HAP-1 (cell line): ENCODE results near the gene SH2D5.

Experiments used
- DNase-seq, 2 experiments: peaks; one replicate each; pipeline ENCODE4 v3.0.0-alpha.2; 2016 to 2020; ENCODE audit warnings: low spot score in 2 of 2
- H3K27me3 ChIP-seq: fragments of 250-450 bp; sonication (Bioruptor Pico); 2 replicates; pipeline ENCODE4 v1.5.1; 2020; ENCODE audit warnings: low read depth, mild to moderate bottlenecking, moderate library complexity
- H3K36me3 ChIP-seq: fragments of 250-450 bp; sonication (Bioruptor Pico); replicated peaks from 2 replicates; pipeline ENCODE4 v1.5.1; 2020; ENCODE audit warnings: mild to moderate bottlenecking
- H3K4me1 ChIP-seq: fragments of 250-450 bp; sonication (Bioruptor Pico); 2 replicates; pipeline ENCODE4 v1.5.1; 2020; ENCODE audit warnings: mild to moderate bottlenecking
- H3K4me3 ChIP-seq: fragments of 250-450 bp; sonication (Bioruptor Pico); 2 replicates; pipeline ENCODE4 v1.5.1; 2020; ENCODE audit warnings: mild to moderate bottlenecking, moderate library complexity
- H3K9me3 ChIP-seq: fragments of 250-450 bp; sonication (Bioruptor Pico); 2 replicates; pipeline ENCODE4 v1.5.1; 2020; ENCODE audit warnings: mild to moderate bottlenecking, moderate library complexity
- in situ Hi-C: fragments of 300-500 bp; cut with MboI; formaldehyde crosslinking; loops from 3 replicates; pipeline ENCODE4 v1.14.3; 2020; ENCODE audit warnings: low sequenced_read_pairs, inconsistent platforms, mixed read lengths

Gene SH2D5

DNA sequence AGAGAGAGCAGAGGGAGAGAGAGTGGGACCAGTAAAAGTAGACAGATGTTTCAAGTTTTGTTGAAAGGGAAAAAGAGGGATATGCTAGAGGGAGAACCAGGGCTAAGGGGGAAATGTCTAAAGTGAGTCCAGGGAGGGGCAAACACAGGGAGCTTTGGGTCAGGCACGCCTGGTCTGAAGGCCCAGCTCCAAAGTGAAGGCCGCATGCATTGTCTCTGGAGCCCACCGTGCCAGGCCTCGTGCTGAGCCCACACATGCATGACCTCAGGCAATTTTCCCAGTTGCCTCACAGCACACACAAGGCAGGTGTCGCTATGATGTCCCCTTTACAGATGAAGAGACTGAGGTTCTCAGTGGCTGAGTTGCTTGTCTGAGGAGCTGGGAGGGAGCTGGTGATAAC, 30.7 kb downstream of the SH2D5 start:
- Histone ChIP-seq H3K4me1 (peaks cover 15% of the 10 kb centered on the region), H3K36me3 (no peaks in the 10 kb centered on the region), H3K9me3 (no peaks in the 10 kb centered on the region), H3K4me3 (no peak overlapping the region), H3K27me3 (no peaks in the 10 kb centered on the region)
- in situ Hi-C loops = loop anchor here (5.0 kb wide), 1 partner anchor 480 kb away; no protein-coding TSS in a partner anchor
- no peak for DNase-seq

DNA sequence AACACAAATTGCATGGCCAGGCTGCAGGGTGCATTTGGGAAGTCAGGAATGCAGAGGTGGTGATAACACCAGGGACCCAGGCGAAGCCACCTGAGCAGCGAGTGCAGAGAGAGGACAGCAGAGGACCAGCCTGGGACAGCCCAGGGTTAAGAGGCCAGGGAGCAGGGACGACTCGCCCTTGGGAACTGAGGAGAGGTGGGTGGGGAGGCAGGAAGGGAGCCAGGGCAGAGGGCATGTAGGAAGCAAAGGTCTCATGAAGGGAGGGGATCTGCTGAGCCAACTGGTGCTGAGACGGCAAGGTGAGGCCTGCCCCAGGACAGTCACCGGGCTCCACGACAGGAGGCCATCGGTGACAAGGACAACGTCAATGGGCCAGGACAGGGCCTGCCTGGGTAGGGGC, 31.1 kb downstream of the SH2D5 start:
- Histone ChIP-seq H3K27me3 (no peaks in the 10 kb centered on the region), H3K9me3 (no peaks in the 10 kb centered on the region)

DNA sequence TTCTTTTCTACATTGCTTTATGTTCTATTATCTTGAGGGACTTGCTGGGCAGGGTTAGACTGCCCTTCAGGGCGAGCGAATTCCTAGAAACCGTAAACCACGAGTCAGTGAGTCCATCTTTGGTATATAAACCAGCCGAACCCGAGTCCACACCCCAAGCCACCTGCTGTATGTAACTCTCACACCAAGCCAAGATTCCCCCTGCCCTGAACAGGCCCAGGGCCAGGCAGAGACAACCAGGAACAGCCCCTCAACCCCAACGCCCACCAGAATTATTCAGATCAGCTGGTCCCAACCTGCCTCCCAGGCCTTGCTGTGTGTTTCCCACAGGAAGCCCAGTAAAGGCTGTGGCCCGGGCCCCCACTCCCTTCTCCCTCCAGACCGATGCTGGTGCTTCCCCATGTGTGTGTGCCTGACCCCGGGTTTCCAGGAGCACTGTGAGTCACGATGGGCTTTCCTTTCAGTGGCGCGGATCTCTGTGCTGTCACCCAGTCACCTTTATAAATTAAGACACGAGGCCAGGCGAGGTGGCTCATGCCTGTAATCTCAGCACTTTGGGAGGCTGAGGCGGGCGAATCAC, 31.8 kb downstream of the SH2D5 start:
- DNase-seq = no peak
- Histone ChIP-seq H3K27me3 (no peaks in the 10 kb centered on the region), H3K4me1 (peaks cover 20% of the 10 kb centered on the region), H3K9me3 (no peaks in the 10 kb centered on the region), H3K4me3 (no peak overlapping the region), H3K36me3 (no peaks in the 10 kb centered on the region)
- in situ Hi-C loops = loop anchor here (5.0 kb wide), 1 partner anchor 482 kb away; no protein-coding TSS in a partner anchor

More for the DNA sequence above, 31.1 kb downstream of the SH2D5 start:
- no peak overlapping the region for H3K4me3 ChIP-seq
- no peaks in the 10 kb centered on the region for H3K36me3 ChIP-seq
- in situ Hi-C loops = loop anchor here (5.0 kb wide), 1 partner anchor 481 kb away; no protein-coding TSS in a partner anchor
- DNase-seq = no peak
- peaks cover 15% of the 10 kb centered on the region for H3K4me1 ChIP-seq

DNA sequence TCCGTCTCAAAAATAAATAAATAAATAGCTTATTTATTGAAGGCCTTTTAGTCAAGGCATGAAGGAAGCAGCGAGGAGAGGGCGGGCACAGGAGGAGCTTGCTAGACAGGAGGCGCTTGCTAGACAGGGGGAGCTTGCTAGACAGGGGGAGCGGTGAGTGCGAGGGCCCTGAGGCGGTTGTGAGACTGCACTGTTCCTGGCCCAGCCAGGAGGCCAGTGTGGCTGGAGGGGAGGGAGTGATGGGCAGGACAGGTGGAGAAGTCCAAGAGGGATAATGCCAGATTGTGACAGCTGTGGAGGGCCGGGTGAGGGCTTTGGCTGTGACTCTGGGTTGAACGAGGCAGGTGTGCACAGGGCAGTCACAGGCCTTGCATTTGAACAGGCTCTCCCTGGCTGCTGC, 32.9 kb downstream of the SH2D5 start:
- Histone ChIP-seq H3K27me3 (no peaks in the 10 kb centered on the region), H3K4me3 (no peak overlapping the region), H3K9me3 (no peaks in the 10 kb centered on the region), H3K36me3 (no peaks in the 10 kb centered on the region), H3K4me1 (peaks cover 20% of the 10 kb centered on the region)
- DNase-seq = no peak
- in situ Hi-C loops = no loop called here

DNA sequence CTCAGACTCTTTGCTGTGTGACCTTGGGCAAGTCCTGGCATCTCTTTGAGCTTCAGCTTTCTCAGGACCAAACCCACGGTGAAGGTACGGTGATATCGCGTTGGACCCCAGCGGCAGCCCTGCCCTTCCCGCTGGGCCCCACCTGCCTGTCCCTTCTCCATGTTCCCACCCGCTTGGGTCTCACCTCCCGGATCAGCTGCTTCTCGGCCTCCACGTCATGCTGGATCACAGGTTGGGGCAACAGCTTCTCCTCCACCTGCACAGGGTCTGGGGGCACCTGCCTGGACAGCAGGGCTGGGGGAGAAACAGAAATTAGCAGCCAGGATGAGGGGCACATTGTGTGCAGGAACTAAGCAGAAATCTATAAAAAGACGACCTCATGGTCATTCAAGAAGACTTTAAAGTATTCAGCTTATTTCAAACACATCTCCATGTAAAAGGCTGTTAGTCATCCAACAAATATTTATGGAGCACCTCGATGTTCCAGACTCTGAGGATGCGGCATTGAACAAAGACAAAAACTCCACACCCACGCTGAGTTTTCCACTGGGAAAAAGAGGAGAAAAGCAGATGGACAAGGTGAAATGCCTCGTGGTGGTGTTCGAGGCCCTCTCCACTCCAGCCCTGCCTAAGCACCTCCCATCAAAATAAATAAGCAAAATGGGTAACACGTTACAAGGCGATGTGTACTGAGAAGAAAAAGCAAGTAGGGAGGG, 34.1 kb downstream of the SH2D5 start:
- no peaks in the 10 kb centered on the region for H3K36me3 ChIP-seq
- DNase-seq = no peak
- H3K27me3 ChIP-seq = no peaks in the 10 kb centered on the region
- H3K4me1 ChIP-seq = peaks cover 20% of the 10 kb centered on the region
- H3K4me3 ChIP-seq = no peak overlapping the region
- H3K9me3 ChIP-seq = no peaks in the 10 kb centered on the region
- in situ Hi-C loops = no loop called here

DNA sequence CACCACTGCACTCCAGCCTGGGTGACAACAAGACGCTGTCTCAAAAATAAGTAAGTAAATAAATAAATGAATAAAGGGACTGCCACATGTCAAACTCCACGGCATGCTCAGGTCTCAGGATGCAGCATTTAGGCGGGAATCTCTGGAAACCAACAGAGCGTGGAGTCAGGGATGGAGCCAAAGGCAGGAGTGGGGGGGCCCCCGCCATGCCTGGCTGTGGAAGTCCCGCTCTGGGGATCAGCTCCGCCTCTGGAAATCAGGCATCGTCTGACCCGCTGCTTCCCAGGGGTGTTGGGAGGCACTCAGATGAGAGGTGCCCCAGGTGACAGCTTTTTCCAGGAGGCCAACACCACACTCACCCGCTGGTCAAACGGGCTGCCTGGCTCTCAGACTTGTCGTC, 34.9 kb downstream of the SH2D5 start:
- no peaks in the 10 kb centered on the region for H3K27me3 ChIP-seq
- in situ Hi-C loops = no loop called here
- no peak overlapping the region for H3K4me3 ChIP-seq
- H3K9me3 ChIP-seq = no peaks in the 10 kb centered on the region
- peaks cover 20% of the 10 kb centered on the region for H3K4me1 ChIP-seq
- no peaks in the 10 kb centered on the region for H3K36me3 ChIP-seq
- no peak for DNase-seq

DNA sequence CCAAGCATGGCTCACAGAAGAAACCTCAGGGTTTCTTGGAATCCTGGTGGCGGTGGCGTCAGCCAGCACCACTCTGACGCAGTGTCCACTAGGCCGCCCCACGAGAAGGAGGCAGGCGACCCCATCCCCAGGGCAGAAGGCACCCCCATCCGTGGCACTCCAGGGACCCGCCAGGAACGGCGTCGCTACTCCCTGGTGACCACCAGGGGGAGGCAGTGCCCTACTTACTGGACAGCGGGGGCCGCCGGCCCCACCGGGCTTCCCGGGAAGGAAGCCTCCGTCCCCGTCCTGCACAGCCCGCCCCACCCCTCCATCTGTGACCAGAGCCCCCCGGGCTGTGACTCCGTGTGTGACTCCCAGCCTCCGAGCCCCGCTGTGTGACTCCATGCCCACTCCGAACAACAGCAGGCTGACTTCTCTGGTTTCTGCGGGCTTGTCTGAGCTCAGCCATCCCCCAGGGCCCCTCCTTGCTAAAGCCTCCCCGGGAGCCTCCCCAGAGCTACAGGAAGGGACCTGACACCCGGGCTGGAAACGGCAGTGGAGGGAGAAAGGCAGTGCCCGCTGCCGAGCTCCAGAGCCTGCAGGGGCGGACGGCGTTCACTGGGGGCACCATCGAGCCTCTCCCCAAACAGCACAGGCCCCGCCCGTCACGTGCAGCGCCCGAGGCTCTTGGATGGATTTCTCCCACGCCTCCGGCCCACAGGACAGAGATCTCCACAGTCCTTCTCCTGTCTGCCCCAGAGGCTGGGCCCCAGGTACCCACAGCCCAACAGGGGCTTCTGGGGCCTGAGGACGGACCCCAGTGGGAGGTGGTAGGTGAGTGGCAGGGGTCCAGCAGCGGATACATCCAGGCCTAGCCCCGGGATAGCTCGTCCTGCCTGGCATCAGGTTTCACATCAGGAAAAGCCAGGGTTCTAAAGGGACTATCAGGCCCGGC, 35.8 kb downstream of the SH2D5 start:
- peaks cover 20% of the 10 kb centered on the region for H3K4me1 ChIP-seq
- H3K27me3 ChIP-seq = no peaks in the 10 kb centered on the region
- DNase-seq = peak; percentile 87 to 96
- H3K4me3 ChIP-seq = peak overlapping the region; percentile 49
- H3K9me3 ChIP-seq = no peaks in the 10 kb centered on the region
- no peaks in the 10 kb centered on the region for H3K36me3 ChIP-seq
- in situ Hi-C loops = no loop called here

DNA sequence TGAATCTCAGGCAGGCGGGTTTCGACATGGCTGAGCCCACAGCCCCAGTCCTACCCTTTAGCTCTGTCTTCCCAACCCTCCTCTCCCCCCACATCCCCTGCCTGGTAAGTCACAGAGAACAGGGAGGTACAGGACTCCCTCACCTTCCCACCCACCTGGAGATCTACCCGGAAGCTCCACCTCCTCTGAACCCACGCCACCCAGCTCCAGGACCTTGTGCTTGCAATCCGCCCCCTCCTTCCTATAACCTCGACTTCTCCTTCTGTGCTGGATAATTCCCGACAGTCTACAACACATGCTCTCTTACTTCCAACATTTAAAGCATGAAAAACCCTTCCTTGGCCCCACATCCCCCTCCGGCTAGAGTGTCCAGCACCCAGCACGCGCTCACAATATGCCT, 37.0 kb downstream of the SH2D5 start:
- no peaks in the 10 kb centered on the region for H3K27me3 ChIP-seq
- in situ Hi-C loops = no loop called here
- H3K9me3 ChIP-seq = no peaks in the 10 kb centered on the region
- H3K4me3 ChIP-seq = peak overlapping the region; percentile 49; the same call in 1 of the 2 replicates
- H3K36me3 ChIP-seq = no peaks in the 10 kb centered on the region
- peaks cover 20% of the 10 kb centered on the region for H3K4me1 ChIP-seq
- no peak for DNase-seq

DNA sequence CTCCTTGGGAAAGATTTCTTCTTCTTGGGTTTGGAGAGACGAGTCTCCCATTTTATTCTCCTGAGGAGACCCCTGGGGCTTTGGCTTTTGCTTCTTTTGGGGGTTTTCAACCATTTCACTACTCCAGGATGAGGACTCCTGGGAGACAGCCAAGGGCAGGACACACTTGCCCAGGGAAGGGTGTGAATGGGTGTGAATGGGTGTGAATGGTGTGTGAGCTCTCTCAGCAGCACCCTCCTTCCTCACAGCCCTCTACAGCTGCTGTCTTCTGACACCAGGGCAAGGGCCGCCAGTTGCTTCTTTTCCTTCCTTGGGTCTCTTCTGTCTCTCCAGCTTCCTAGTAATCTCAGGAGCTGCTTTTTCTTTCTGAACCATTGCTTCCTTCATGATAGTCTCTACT, 38.9 kb downstream of the SH2D5 start:
- in situ Hi-C loops = no loop called here
- H3K9me3 ChIP-seq = no peaks in the 10 kb centered on the region
- no peaks in the 10 kb centered on the region for H3K27me3 ChIP-seq
- no peak for DNase-seq
- H3K4me3 ChIP-seq = no peak overlapping the region
- no peaks in the 10 kb centered on the region for H3K36me3 ChIP-seq
- peaks cover 19% of the 10 kb centered on the region for H3K4me1 ChIP-seq

DNA sequence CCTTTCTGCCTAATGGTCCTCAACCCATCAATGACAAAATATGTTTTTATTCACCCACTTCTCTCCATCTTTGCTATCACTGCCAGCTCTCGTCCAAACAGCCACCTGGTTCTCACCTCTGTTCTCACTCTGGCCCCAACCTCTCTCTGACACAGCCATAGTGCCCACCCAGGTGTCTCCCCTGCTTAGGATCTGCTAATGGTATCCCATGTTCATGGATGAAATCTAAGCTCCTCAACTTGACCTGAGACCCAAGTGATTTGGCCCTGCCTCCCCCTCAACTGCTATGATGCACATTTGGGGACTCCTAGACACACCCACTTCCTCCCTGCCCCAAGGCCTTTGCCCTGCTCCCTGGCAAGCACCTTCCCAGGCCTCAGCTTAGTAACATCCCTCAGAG, 40.6 kb downstream of the SH2D5 start:
- in situ Hi-C loops = no loop called here
- H3K4me1 ChIP-seq = peaks cover 5% of the 10 kb centered on the region

DNA sequence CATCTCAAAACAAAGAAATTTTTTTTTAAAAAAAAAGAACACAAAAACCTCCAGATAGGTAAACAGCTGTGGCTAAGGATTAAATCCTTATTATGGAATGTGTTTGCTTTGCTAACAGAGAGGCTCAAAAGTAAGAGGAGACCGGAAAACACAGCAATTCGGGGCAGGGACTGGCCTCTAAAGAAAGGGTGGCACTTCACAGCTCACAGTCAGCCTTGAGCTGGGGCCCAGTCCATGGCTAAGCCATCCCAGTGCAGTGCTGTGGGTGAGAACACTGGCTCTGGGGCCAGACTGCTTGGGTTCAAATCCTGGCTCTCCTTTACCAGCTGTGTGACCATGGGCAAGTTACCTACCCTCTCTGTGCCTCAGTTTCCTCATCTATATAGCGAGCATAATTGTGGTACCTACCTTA, 42.9 kb downstream of the SH2D5 start:
- no peaks in the 10 kb centered on the region for H3K9me3 ChIP-seq
- no peaks in the 10 kb centered on the region for H3K36me3 ChIP-seq
- no peak for DNase-seq
- no peaks in the 10 kb centered on the region for H3K27me3 ChIP-seq
- in situ Hi-C loops = no loop called here
- no peak overlapping the region for H3K4me3 ChIP-seq
- no peaks in the 10 kb centered on the region for H3K4me1 ChIP-seq

More for the DNA sequence above, 40.6 kb downstream of the SH2D5 start:
- Histone ChIP-seq H3K36me3 (no peaks in the 10 kb centered on the region), H3K9me3 (no peaks in the 10 kb centered on the region), H3K27me3 (no peaks in the 10 kb centered on the region), H3K4me3 (no peak overlapping the region)
- DNase-seq = no peak

DNA sequence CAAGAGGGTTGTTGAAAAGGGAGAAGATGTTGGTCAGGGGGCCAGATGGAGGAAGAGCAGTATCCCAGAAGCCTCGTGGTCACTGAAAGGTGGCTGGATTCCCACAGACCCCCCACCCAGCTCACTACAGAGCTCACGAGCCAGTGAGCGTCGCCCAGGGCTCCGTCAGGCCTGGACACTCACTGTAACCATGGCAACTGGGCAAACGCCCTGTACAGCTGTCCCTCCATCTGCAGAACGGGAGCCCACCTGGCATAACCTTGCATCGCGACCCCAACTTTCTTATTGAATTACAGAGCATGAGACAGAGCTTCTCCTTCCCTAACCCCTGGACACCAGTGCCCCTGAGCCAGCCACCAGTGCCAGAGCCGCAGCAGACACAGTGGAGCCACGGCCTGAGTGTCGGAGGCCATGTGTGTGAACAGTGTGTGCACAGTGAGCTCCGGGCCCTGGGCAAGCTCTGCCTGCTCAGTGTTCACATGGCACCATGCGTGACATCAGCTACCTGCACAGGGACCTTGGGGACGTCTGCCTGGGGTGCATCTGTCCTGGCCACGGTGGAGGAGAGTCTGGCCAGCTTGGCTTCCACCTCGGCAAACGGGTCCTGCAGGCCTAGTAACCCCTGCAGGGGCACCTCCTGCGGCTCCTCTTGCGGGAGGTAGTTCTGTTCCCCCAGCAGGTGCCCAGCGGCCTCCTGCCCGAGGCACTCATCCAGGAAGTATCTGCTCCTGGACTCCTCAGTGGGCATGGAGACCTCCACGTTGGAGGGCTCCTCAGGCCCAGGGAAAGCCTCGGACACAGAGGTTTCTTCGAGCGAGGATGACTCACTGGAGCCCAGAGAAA, 45.4 kb downstream of the SH2D5 start:
- in situ Hi-C loops = no loop called here
- Histone ChIP-seq H3K36me3 (no peaks in the 10 kb centered on the region), H3K4me3 (no peak overlapping the region), H3K4me1 (no peaks in the 10 kb centered on the region), H3K27me3 (no peaks in the 10 kb centered on the region), H3K9me3 (no peaks in the 10 kb centered on the region)
- DNase-seq = no peak

DNA sequence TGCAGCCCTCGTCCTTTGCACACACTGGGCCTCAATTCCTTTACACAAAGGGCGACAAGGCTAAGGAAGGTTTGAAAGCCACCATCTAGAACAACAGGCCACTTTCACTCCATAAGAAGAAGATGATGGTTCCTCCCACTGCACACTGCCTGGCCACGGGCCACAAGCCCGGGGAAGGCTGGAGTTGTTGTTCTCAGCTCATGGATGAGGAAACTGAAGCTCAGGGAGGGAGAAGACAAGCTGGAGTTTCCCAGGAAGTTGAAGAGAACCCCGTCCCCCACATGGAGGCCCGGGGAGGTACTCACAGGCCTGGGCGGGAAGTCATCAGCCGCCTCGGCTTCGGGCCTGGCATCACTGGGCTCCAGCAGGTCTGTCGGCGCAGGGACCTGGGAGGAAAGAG, 46.8 kb downstream of the SH2D5 start:
- in situ Hi-C loops = no loop called here
- Histone ChIP-seq H3K4me1 (no peaks in the 10 kb centered on the region), H3K27me3 (no peaks in the 10 kb centered on the region), H3K9me3 (no peaks in the 10 kb centered on the region), H3K4me3 (no peak overlapping the region), H3K36me3 (no peaks in the 10 kb centered on the region)
- DNase-seq = no peak
